Naive thymus-derived CD8-positive, alpha-beta T cell (primary cell): Measurements from ENCODE around the gene BTG4. TPM values are rescaled to one million over a fixed set of nuclear protein-coding genes. Genes with fewer than 3 reads are reported as not detected.

Source experiments
- ATAC-seq, 2 donors: fragments of 150-1000 bp; cut with Tn5 transposase in 1 of 2; sonication (Bioruptor Pico), chemical (Tn5 transposase) in 1 of 2; 1 replicate in 1 of 2; 2 replicates in 1 of 2; pipeline ENCODE4 v1.10.0; 2021; ENCODE audit warnings: mild to moderate bottlenecking in 2 of 2, moderate library complexity in 2 of 2
- POLR2A ChIA-PET: fragments of 350-600 bp; sonication (Branson Sonifier 250); formaldehyde crosslinking; loops from one replicate; lab custom pipeline; 2021; ENCODE audit warnings: antibody characterized with exemption; lab: Charles Lee
- DNase-seq, 10 donors: peaks; one replicate each; pipeline versions ENCODE4 v3.0.0 to v3.0.0-alpha.2; 2020 to 2022
- H3K27ac Mint-ChIP-seq, 10 donors: one replicate each; pipeline ENCODE4 v1.8.0; 2020 to 2022; ENCODE audit warnings: mild to moderate bottlenecking in 10 of 10, mixed read lengths in 10 of 10, moderate library complexity in 4 of 10, inconsistent platforms in 1 of 10
- H3K27me3 Mint-ChIP-seq, 5 donors: one replicate each; pipeline ENCODE4 v1.8.0; 2021 to 2022; ENCODE audit warnings: mixed read lengths in 5 of 5
- H3K36me3 Mint-ChIP-seq, 3 donors: one replicate each; pipeline ENCODE4 v1.8.0; 2020 to 2022; ENCODE audit warnings: mixed read lengths in 3 of 3, mild to moderate bottlenecking in 2 of 3, inconsistent platforms in 1 of 3
- H3K4me1 Mint-ChIP-seq, 4 donors: one replicate each; pipeline ENCODE4 v1.8.0; 2021 to 2022; ENCODE audit warnings: mixed read lengths in 4 of 4
- H3K4me3 Mint-ChIP-seq, 10 donors: one replicate each; pipeline ENCODE4 v1.8.0; 2020 to 2022; ENCODE audit warnings: mild to moderate bottlenecking in 10 of 10, mixed read lengths in 10 of 10, moderate library complexity in 6 of 10, inconsistent platforms in 1 of 10
- H3K9me3 Mint-ChIP-seq, 9 donors: one replicate each; pipeline ENCODE4 v1.8.0; 2020 to 2022; ENCODE audit warnings: mixed read lengths in 9 of 9, mild to moderate bottlenecking in 3 of 9, inconsistent platforms in 1 of 9, moderate library complexity in 1 of 9
- polyA plus RNA-seq, 3 donors: library from polyadenylated mRNA; unstranded; fragments of 300-500 nt; fragmentation: Illumina TruSeq; gene quantifications; one replicate each; pipeline ENCODE4 v1.2.3, GENCODE V29; 2021
- total RNA-seq, 8 experiments: library from RNA in 2 of 8; stranded (reverse) in 2 of 8; gene quantifications; one replicate each; pipeline ENCODE4 v1.2.3 and lab custom pipeline; 2021 to 2026

BTG4 gene
- total and polyA plus RNA-seq, 5 experiments from 2014 or later, result not detected

DNA sequence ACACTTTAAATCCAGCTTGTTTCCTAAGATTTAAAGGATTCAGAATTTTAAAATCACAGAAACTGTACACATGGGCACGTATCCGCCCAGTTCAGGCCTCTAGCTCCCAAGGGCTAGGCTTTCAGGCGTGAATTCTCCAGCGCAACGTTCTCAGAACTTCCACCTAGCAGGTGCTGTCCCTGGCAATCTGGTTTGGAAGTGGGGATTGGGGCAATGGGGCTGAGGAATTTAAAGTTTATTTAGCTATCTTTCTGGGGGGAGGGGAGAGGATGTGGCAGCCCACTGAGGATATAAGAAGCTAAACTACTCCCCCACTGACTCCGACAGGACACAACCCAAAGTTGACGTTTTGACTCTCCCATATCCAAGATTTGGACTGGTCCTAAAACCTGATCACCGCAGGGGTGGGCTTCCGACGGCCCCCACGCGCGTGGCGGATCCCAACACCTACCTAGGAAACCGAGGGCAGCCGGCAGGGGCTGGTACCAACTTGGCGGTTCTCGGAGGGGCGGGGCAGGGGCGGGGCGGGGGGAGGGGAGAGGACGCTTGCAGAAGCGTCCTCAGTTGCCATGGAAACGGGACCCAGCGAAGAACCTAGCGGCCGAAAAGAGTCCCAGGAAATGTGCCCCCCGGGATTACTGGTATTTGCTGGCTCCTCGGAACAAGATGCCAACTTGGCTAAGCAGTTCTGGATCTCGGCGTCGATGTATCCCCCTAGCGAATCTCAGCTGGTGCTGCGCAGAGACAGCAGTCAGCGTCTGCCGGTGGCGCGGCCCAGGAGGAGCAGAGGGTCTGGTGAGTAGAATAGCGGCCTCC, 2.2 kb upstream of the BTG4 start, which contains the start of gene HOATZ:
Gene HOATZ (plus strand): TSS at position 563 of the 816 bp plus-strand sequence. CDS start 7 bp downstream, at position 570.
- ATAC-seq (peak; percentile 55 to 56), DNase-seq (peak in 6 of 10 donors; percentile 14 to 64 (median 30))
- H3K36me3 Mint-ChIP-seq, result no peaks in the 10 kb centered on the region
- peaks cover 12 to 48% (median 38%) of the 10 kb centered on the region in 5 donors for H3K27me3 Mint-ChIP-seq
- peak within 1 kb of the TSS in 1 of 10 donors; percentile 34 for H3K27ac Mint-ChIP-seq
- H3K4me1 Mint-ChIP-seq, result peaks cover 0 to 17% (median 11%) of the 10 kb centered on the region in 4 donors
- POLR2A ChIA-PET, result interaction anchor here (1.1 kb wide), 1 partner anchor 16 kb away, joined by 3 read pairs; no protein-coding TSS in a partner anchor
- H3K4me3 Mint-ChIP-seq, result peak within 1 kb of the TSS; percentile 49 to 81 (median 66)
- H3K9me3 Mint-ChIP-seq, result no peaks in the 10 kb centered on the region

DNA sequence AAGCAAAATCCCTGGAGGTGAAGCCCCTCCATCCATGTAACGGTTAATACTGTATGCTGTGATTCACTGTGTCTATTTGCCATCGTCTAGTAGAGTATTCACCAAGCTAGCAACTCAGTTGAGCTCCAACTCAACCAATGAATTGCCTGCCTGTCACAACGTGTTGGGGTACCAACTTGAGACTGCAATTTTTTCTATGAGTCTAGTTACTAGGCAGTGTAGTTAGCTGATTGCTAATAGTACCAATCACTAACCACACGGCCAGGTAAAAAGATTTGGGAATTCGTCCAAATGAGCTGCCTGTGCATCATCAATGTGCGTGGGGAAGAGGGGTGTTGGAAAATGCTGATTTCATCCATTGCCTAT, 1.0 kb upstream of the BTG4 start:
- Mint-ChIP-seq H3K27me3 (peaks cover 12 to 48% (median 38%) of the 10 kb centered on the region in 5 donors), H3K4me3 (peak overlapping the region; percentile 24 to 73 (median 58)), H3K27ac (no peak overlapping the region), H3K36me3 (no peaks in the 10 kb centered on the region), H3K9me3 (no peaks in the 10 kb centered on the region), H3K4me1 (peaks cover 0 to 17% (median 11%) of the 10 kb centered on the region in 4 donors)
- DNase-seq (peak in 1 of 10 donors; percentile 19), ATAC-seq (peak; percentile 52 to 56)
- POLR2A ChIA-PET, result no interaction called here

DNA sequence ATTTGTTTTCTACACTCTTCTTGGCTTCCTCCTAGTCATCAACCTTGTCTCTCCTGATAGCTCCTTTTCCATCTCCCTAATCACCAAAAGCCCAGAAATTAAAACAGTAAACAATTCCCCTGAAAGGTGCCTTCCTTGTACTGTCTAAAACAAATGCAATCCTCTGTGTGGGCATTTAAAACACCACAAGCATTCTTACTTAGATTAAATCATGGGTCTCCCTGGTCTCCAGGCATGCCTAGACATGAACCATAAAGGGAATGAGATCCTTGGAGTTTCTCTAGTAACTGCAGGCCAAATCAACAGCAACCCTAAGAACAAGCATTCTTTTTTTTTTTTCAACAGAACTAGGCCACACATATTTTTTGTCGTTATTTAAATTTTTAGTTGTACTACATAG, 1.9 kb downstream of the BTG4 start:
- peaks cover 0 to 17% (median 11%) of the 10 kb centered on the region in 4 donors for H3K4me1 Mint-ChIP-seq
- H3K27me3 Mint-ChIP-seq, result peaks cover 12 to 48% (median 38%) of the 10 kb centered on the region in 5 donors
- H3K36me3 Mint-ChIP-seq, result no peaks in the 10 kb centered on the region
- POLR2A ChIA-PET, result no interaction called here
- no peak for ATAC-seq
- no peak overlapping the region for H3K27ac Mint-ChIP-seq
- no peak for DNase-seq
- no peaks in the 10 kb centered on the region for H3K9me3 Mint-ChIP-seq
- no peak overlapping the region for H3K4me3 Mint-ChIP-seq

DNA sequence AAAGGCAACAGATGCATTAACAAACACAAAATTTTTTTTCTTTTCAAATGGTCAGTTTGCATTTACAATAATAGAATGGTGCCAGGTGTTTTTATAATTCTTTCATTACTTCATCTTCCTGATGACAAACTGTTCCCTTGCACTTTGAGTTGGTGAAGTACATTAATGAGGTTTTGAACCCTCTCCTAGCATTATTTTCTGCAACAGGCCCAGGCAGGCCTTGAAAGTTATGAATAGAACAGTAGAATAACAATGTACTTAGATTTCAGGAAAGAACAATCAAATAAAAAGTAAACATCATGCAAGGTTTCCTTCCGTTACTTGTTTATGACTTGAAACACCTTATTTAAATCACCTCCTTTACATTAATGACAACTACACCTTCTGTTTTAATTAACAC, 9.6 kb downstream of the BTG4 start:
- Mint-ChIP-seq H3K27ac (no peak overlapping the region), H3K4me1 (no peaks in the 10 kb centered on the region), H3K4me3 (no peak overlapping the region), H3K9me3 (no peaks in the 10 kb centered on the region), H3K27me3 (peaks cover 4 to 23% (median 8%) of the 10 kb centered on the region in 5 donors), H3K36me3 (no peaks in the 10 kb centered on the region)
- no peak for DNase-seq
- POLR2A ChIA-PET, result no interaction called here
- no peak for ATAC-seq

DNA sequence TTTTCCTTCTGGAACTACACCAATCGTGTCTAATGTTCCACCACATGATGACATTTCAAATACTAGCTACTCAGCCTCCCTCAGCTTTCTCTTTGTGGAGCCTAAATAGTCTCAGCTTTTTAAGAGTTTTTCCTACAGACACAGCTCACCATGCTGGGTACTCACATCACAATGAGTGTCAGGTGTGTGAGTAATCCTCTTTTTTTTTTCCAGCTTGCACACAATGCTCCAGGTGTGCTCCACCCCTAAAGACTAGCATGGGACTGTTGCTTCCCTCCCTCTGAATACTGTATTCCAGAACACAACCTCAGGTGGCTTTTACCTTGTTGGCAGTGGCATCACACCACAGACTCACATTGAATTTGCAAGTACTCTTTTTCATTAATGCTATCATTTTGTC, 11.7 kb downstream of the BTG4 start:
- peaks cover 4 to 21% (median 7%) of the 10 kb centered on the region in 5 donors for H3K27me3 Mint-ChIP-seq
- H3K4me1 Mint-ChIP-seq, result no peaks in the 10 kb centered on the region

DNA sequence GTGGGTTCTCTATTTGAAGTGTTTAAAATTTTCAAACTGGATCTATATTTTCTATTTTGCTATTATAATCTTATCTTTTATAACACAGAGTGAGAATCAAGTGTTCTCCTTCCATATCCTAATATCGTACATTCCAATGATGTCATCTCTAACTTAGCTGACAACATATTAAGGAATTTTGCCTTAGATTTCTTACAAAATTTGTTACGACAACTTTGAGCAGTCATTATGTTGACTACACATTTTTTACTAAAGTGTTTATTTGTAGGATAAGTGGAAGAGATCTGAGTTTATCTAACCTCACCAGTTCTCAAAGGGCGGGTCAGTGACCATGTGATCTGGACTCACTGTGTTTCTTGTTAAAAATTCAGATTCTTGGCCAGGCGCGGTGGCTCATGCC, 12.7 kb downstream of the BTG4 start:
- POLR2A ChIA-PET, result no interaction called here
- peaks cover 4 to 16% (median 7%) of the 10 kb centered on the region in 5 donors for H3K27me3 Mint-ChIP-seq

More for the DNA sequence above, 11.7 kb downstream of the BTG4 start:
- POLR2A ChIA-PET, result no interaction called here
- H3K9me3 Mint-ChIP-seq, result no peaks in the 10 kb centered on the region
- H3K27ac Mint-ChIP-seq, result no peak overlapping the region
- DNase-seq (no peak), ATAC-seq (no peak)
- H3K36me3 Mint-ChIP-seq, result no peaks in the 10 kb centered on the region
- no peak overlapping the region for H3K4me3 Mint-ChIP-seq

DNA sequence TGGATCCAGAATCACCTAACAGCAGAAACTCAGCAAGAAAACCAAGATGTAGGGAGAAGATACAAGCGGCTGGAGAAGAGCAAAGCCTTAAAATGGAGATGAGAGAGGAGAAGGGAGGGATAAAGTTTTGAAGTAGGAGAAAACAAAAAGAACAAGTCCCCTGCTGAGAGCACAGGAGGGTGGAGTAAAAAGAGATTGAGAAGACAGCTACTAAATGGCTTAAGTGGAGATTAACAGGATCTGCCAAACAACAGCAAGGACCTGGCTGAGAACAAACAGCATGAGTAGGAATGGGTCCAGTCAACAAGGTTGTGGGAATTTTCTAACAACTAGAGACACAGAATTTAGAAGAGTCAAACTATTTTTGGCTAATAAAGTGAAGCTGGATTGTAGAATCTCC, 18.1 kb downstream of the BTG4 start:
- no peak overlapping the region for H3K27ac Mint-ChIP-seq
- peaks cover 0 to 3% (median 0%) of the 10 kb centered on the region in 9 donors for H3K9me3 Mint-ChIP-seq
- peaks cover 0 to 8% (median 1%) of the 10 kb centered on the region in 5 donors for H3K27me3 Mint-ChIP-seq
- H3K36me3 Mint-ChIP-seq, result peaks cover 0 to 2% (median 0%) of the 10 kb centered on the region in 3 donors
- POLR2A ChIA-PET, result no interaction called here
- DNase-seq, result no peak
- ATAC-seq, result no peak
- H3K4me3 Mint-ChIP-seq, result no peak overlapping the region
- H3K4me1 Mint-ChIP-seq, result no peaks in the 10 kb centered on the region

More for the DNA sequence above, 12.7 kb downstream of the BTG4 start:
- DNase-seq (no peak), ATAC-seq (no peak)
- H3K36me3 Mint-ChIP-seq, result no peaks in the 10 kb centered on the region
- H3K27ac Mint-ChIP-seq, result no peak overlapping the region
- no peaks in the 10 kb centered on the region for H3K4me1 Mint-ChIP-seq
- no peaks in the 10 kb centered on the region for H3K9me3 Mint-ChIP-seq
- H3K4me3 Mint-ChIP-seq, result no peak overlapping the region

DNA sequence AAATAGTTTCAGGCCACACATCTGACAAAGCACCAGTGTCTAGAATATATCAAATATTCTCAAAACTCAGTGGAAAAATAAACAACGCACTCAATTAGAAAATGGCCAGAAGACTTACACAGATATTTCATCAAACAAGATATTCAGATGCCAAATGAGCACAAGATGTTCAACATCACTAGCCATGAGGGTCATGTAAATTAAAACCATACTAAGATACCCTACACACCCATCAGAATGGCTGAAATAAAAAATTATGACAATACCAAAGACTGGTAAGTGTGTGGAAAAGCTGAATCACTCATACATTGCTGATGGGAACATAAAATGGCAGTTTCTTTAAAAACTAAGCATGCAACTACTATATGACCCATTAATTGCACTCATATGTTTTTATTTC, 21.7 kb downstream of the BTG4 start:
- Mint-ChIP-seq H3K36me3 (peaks cover 0 to 14% (median 4%) of the 10 kb centered on the region in 3 donors), H3K9me3 (peaks cover 0 to 30% (median 11%) of the 10 kb centered on the region in 9 donors), H3K4me3 (no peak overlapping the region), H3K4me1 (no peaks in the 10 kb centered on the region), H3K27me3 (peaks cover 0 to 16% (median 4%) of the 10 kb centered on the region in 5 donors), H3K27ac (no peak overlapping the region)
- POLR2A ChIA-PET, result no interaction called here
- ATAC-seq, result no peak
- no peak for DNase-seq

DNA sequence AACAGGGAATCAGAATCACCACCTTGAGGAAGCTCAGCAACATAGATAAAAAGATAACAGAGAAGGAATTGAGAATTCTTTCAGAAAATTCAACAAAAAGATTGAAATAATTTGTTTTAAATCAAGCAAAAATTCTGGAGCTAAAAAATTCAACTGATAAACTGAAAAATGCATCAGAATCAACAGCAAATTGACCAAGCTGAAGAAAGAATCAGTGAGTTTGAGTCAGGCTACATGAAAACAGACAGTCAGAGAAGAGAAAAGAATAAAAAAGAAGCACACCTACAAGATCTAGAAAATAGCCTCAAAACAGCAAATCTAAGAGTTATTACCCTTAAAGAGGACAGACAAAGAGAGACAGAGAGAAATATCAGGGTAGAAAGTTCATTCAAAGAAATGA, 28.8 kb downstream of the BTG4 start:
- Mint-ChIP-seq H3K9me3 (peaks cover 15 to 77% (median 40%) of the 10 kb centered on the region in 9 donors), H3K4me1 (no peaks in the 10 kb centered on the region), H3K4me3 (no peak overlapping the region), H3K27ac (no peak overlapping the region), H3K27me3 (peaks cover 0 to 24% (median 1%) of the 10 kb centered on the region in 5 donors), H3K36me3 (peaks cover 0 to 49% (median 20%) of the 10 kb centered on the region in 3 donors)
- ATAC-seq (no peak), DNase-seq (no peak)
- POLR2A ChIA-PET, result no interaction called here

DNA sequence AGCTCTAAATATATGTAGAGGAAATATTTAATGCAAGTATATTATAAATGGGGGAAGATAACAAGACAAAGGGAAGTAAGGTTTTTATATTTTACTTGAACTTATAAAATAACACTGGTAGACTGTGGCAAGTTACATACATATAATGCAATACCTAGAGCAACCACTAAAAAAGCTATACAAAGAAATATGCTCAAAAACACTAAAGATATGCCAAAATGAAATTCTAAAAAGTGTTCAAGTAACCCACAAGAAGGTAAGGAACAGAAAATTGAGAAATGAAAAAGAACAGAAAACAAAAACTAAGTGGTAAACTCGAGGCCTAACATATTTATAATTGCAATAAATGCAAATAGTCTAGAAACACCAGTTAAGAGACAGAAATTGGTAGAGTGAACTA, 32.5 kb downstream of the BTG4 start:
- POLR2A ChIA-PET, result no interaction called here
- no peak for DNase-seq
- H3K4me1 Mint-ChIP-seq, result no peaks in the 10 kb centered on the region
- H3K9me3 Mint-ChIP-seq, result peaks cover 10 to 47% (median 28%) of the 10 kb centered on the region in 9 donors
- peaks cover 0 to 21% (median 0%) of the 10 kb centered on the region in 5 donors for H3K27me3 Mint-ChIP-seq
- H3K27ac Mint-ChIP-seq, result no peak overlapping the region
- H3K4me3 Mint-ChIP-seq, result no peak overlapping the region
- ATAC-seq, result no peak
- peaks cover 0 to 35% (median 20%) of the 10 kb centered on the region in 3 donors for H3K36me3 Mint-ChIP-seq

DNA sequence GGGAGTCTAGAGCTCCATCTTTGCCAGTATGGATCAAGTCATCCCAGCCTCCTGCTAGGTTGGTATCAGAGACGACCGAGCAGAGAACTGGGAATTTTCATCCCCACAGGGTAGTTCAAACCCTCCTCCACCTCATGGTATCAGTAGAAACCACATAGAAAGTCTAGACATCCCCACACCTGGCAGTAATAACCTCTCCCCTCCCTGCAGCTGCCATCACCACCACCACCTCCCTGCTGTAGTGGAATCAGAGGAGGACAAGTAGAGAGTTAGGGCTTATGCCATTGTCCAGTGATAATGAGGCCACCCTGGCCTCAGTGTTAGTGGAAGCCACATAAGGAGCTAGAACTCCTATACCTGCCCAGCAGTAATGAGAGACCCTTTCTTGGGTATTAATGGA, 34.3 kb downstream of the BTG4 start:
- Mint-ChIP-seq H3K4me3 (no peak overlapping the region), H3K9me3 (peaks cover 0 to 29% (median 12%) of the 10 kb centered on the region in 9 donors), H3K27me3 (peaks cover 0 to 18% (median 0%) of the 10 kb centered on the region in 5 donors), H3K36me3 (peaks cover 0 to 18% (median 8%) of the 10 kb centered on the region in 3 donors), H3K4me1 (no peaks in the 10 kb centered on the region), H3K27ac (no peak overlapping the region)
- POLR2A ChIA-PET, result interaction anchor here (0.5 kb wide), 1 partner anchor 188 kb away, joined by 3 read pairs; no protein-coding TSS in a partner anchor
- ATAC-seq (no peak), DNase-seq (no peak)

DNA sequence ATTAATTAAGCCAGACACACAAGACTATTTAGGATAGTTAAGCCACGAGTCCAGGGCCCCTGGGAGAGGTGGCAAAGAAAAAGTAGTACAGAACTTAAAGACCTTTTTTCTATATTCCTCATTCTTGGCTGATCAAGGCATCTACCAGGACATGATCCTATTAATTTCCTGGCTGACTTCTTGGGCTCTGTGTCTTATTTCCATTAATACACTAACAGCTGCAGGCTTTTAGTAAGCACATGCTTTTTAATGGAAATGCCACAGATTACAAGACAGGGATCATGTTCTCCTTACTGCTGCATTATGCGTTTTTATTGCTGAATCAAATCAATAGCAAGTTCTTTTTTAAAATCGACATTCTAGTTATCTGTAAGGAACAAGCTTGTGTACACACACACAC, 35.2 kb downstream of the BTG4 start:
- POLR2A ChIA-PET, result no interaction called here
- no peak overlapping the region for H3K4me3 Mint-ChIP-seq
- peaks cover 0 to 20% (median 5%) of the 10 kb centered on the region in 9 donors for H3K9me3 Mint-ChIP-seq
- ATAC-seq, result no peak
- no peak overlapping the region for H3K27ac Mint-ChIP-seq
- no peak for DNase-seq
- no peaks in the 10 kb centered on the region for H3K4me1 Mint-ChIP-seq
- peaks cover 0 to 17% (median 0%) of the 10 kb centered on the region in 5 donors for H3K27me3 Mint-ChIP-seq
- peaks cover 0 to 8% (median 5%) of the 10 kb centered on the region in 3 donors for H3K36me3 Mint-ChIP-seq

DNA sequence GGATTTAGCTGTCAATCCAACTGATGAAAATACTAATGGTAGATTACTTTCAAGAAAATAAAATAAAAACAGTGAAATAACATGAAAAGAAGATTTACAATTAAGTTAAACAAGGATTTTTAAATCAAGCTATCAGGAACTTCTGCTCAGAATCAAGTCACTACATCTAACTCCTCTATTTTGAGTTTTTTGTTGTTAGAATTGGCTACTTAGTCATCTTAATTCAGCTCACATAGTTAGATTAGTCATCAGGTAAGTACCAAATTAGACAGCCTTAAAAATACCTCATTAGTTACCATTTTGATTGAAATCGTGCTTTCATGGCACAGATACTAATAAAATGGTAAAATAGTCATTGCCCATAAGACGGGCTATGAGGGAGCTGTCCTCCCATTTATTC, 35.8 kb downstream of the BTG4 start:
- H3K36me3 Mint-ChIP-seq, result peaks cover 0 to 8% (median 5%) of the 10 kb centered on the region in 3 donors
- peaks cover 0 to 16% (median 4%) of the 10 kb centered on the region in 9 donors for H3K9me3 Mint-ChIP-seq
- H3K4me3 Mint-ChIP-seq, result no peak overlapping the region
- DNase-seq, result no peak
- H3K27me3 Mint-ChIP-seq, result peaks cover 0 to 17% (median 0%) of the 10 kb centered on the region in 5 donors
- no peaks in the 10 kb centered on the region for H3K4me1 Mint-ChIP-seq
- ATAC-seq, result no peak
- POLR2A ChIA-PET, result no interaction called here
- H3K27ac Mint-ChIP-seq, result no peak overlapping the region
